SU-DHL-6 (cell line): ENCODE results near the gene FXYD4.

Experiments
- H2AFZ ChIP-seq: fragments of 200-600 bp; sonication (generic); 2 replicates; pipeline ENCODE4 v1.6.1; 2014; ENCODE audit warnings: low read depth, mild to moderate bottlenecking, moderate library complexity, mixed read lengths, antibody characterized with exemption, low read length; ENCODE audit not compliant: severe bottlenecking
- H3F3A ChIP-seq: fragments of 200-600 bp; shearing (Covaris generic); 2 replicates; pipeline ENCODE4 v1.6.0; 2016; ENCODE audit warnings: antibody characterized with exemption, mild to moderate bottlenecking; ENCODE audit not compliant: insufficient read depth
- H3K27ac ChIP-seq: fragments of 200-600 bp; sonication (generic); 2 replicates; pipeline ENCODE4 v1.5.1; 2016; ENCODE audit warnings: low read depth, mild to moderate bottlenecking, low read length, moderate library complexity, mixed read lengths
- H3K27me3 ChIP-seq: fragments of 200-600 bp; sonication (generic), shearing (Covaris generic); 2 replicates; pipeline ENCODE4 v1.6.0; 2014; ENCODE audit warnings: mild to moderate bottlenecking, low read length
- H3K36me3 ChIP-seq: fragments of 200-600 bp; sonication (generic); 2 replicates; pipeline ENCODE4 v1.6.1; 2014; ENCODE audit warnings: mild to moderate bottlenecking, low read length, mixed read lengths
- H3K4me2 ChIP-seq: fragments of 300-600, 200-600 bp; shearing (Covaris generic), sonication (generic); 2 replicates; pipeline ENCODE4 v1.6.0; 2014; ENCODE audit warnings: low read length, low read depth, mild to moderate bottlenecking; ENCODE audit not compliant: poor library complexity, severe bottlenecking
- H3K4me3 ChIP-seq: fragments of 200-600 bp; sonication (generic); 2 replicates; pipeline ENCODE4 v1.5.1; 2014; ENCODE audit warnings: antibody characterized with exemption, low read length, mild to moderate bottlenecking, mixed read lengths; ENCODE audit not compliant: insufficient read depth, poor library complexity, severe bottlenecking
- H3K79me2 ChIP-seq: fragments of 200-600 bp; sonication (generic); 2 replicates; pipeline ENCODE4 v1.6.1; 2014; ENCODE audit warnings: mild to moderate bottlenecking, low read length, moderate library complexity; ENCODE audit not compliant: insufficient read depth
- H3K9ac ChIP-seq: fragments of 200-600 bp; sonication (generic); 2 replicates; pipeline ENCODE4 v1.7.0; 2014; ENCODE audit warnings: mild to moderate bottlenecking, low read length
- H3K9me2 ChIP-seq: fragments of 200-600 bp; sonication (generic); replicated peaks from 2 replicates; pipeline ENCODE4 v1.6.1; 2014; ENCODE audit warnings: low read length; ENCODE audit not compliant: insufficient read depth
- H3K9me3 ChIP-seq: fragments of 200-600 bp; sonication (generic); 2 replicates; pipeline ENCODE4 v1.6.1; 2014; ENCODE audit warnings: low read length, mixed read lengths; ENCODE audit not compliant: insufficient read depth
- H4K20me1 ChIP-seq: fragments of 200-600 bp; sonication (generic); 2 replicates; pipeline ENCODE4 v1.6.1; 2014; ENCODE audit warnings: low read depth, mild to moderate bottlenecking, antibody characterized with exemption, low read length, moderate library complexity, mixed read lengths
- EZH2phosphoT487 ChIP-seq: fragments of 200-600 bp; sonication (generic), shearing (Covaris generic); conservative IDR thresholded peaks from 2 replicates; pipeline ENCODE4 v1.6.1; 2018; ENCODE audit warnings: mild to moderate bottlenecking, antibody characterized with exemption, low read length, moderate library complexity, mixed read lengths
- TF ChIP-seq, protein P1 (sequence below): fragments of 200-600 bp; sonication (generic); IDR thresholded peaks from one replicate; pipeline ENCODE4 v1.5.1; 2017; ENCODE audit warnings: antibody characterized with exemption, mild to moderate bottlenecking, low read length, moderate library complexity; ENCODE audit not compliant: insufficient read depth, poor library complexity, severe bottlenecking

Gene FXYD4

GRCh38 chr10:43424416-43424815 is 53.0 kb downstream of the FXYD4 start:
- no peak overlapping the region for H2AFZ ChIP-seq
- H3K79me2 ChIP-seq = no peaks in the 10 kb centered on the region
- no peaks in the 10 kb centered on the region for H3K36me3 ChIP-seq
- H4K20me1 ChIP-seq = no peaks in the 10 kb centered on the region
- H3K9ac ChIP-seq = no peak overlapping the region
- no peak overlapping the region for H3K4me3 ChIP-seq
- no peak overlapping the region for H3K4me2 ChIP-seq
- no peaks in the 10 kb centered on the region for H3K27me3 ChIP-seq
- H3K27ac ChIP-seq = no peak overlapping the region
- no peaks in the 10 kb centered on the region for H3K9me3 ChIP-seq
- no peak for TF ChIP-seq EZH2phosphoT487
- TF ChIP-seq, protein P1, sequence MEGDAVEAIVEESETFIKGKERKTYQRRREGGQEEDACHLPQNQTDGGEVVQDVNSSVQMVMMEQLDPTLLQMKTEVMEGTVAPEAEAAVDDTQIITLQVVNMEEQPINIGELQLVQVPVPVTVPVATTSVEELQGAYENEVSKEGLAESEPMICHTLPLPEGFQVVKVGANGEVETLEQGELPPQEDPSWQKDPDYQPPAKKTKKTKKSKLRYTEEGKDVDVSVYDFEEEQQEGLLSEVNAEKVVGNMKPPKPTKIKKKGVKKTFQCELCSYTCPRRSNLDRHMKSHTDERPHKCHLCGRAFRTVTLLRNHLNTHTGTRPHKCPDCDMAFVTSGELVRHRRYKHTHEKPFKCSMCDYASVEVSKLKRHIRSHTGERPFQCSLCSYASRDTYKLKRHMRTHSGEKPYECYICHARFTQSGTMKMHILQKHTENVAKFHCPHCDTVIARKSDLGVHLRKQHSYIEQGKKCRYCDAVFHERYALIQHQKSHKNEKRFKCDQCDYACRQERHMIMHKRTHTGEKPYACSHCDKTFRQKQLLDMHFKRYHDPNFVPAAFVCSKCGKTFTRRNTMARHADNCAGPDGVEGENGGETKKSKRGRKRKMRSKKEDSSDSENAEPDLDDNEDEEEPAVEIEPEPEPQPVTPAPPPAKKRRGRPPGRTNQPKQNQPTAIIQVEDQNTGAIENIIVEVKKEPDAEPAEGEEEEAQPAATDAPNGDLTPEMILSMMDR = no peak
- H3K9me2 ChIP-seq = no peaks in the 10 kb centered on the region
- peaks cover 27% of the 10 kb centered on the region for H3F3A ChIP-seq
